Fibroblast of lung (primary cell): ENCODE data around the gene OR5D13. TPM values are rescaled to one million over a fixed set of nuclear protein-coding genes. Genes with fewer than 3 reads are reported as not detected.

Source experiments
- DNase-seq, 2 donors: peaks; one replicate each; pipeline versions ENCODE4 v3.0.0 to v3.0.0-alpha.2; 2010; ENCODE audit warnings: low read depth in 2 of 2
- H2AFZ ChIP-seq: 2 replicates; pipeline ENCODE4 v1.5.1; 2012; ENCODE audit warnings: low read length, control low read depth, inconsistent platforms
- H3K27ac ChIP-seq: 2 replicates; pipeline ENCODE4 v1.5.1; 2011; ENCODE audit warnings: low read length, control low read depth; ENCODE audit not compliant: insufficient read depth
- H3K27me3 ChIP-seq: 2 replicates; pipeline ENCODE4 v1.5.1; 2011; ENCODE audit warnings: mild to moderate bottlenecking, low read length; ENCODE audit not compliant: control insufficient read depth, insufficient read depth
- H3K36me3 ChIP-seq: 2 replicates; pipeline ENCODE4 v1.5.1; 2011; ENCODE audit warnings: low read length; ENCODE audit not compliant: control insufficient read depth, insufficient read depth
- H3K4me1 ChIP-seq: 2 replicates; pipeline ENCODE4 v1.5.1; 2011; ENCODE audit warnings: low read length; ENCODE audit not compliant: control insufficient read depth, insufficient read depth; ENCODE audit errors: extremely low read depth
- H3K4me2 ChIP-seq: 2 replicates; pipeline ENCODE4 v1.5.1; 2011; ENCODE audit warnings: low read length, control low read depth; ENCODE audit not compliant: insufficient read depth; ENCODE audit errors: extremely low read depth
- H3K4me3 ChIP-seq, 4 experiments: fragments of 200-600 bp in 1 of 4; sonication (generic) in 1 of 4; replicated peaks in 1 of 4; 2 replicates each; pipeline ENCODE4 v1.5.1; 2011 to 2016; ENCODE audit warnings: low read length in 4 of 4, low read depth in 3 of 4, mild to moderate bottlenecking in 3 of 4, control low read depth in 2 of 4, inconsistent platforms in 1 of 4, mixed read lengths in 1 of 4; ENCODE audit not compliant: insufficient read depth in 1 of 4; ENCODE audit errors: control extremely low read depth in 1 of 4
- H3K79me2 ChIP-seq: 2 replicates; pipeline ENCODE4 v1.5.1; 2012; ENCODE audit warnings: mild to moderate bottlenecking, low read length, inconsistent platforms; ENCODE audit not compliant: control insufficient read depth, insufficient read depth
- H3K9ac ChIP-seq: 2 replicates; pipeline ENCODE4 v1.5.1; 2011; ENCODE audit warnings: mild to moderate bottlenecking, low read length, control low read depth; ENCODE audit not compliant: insufficient read depth
- H3K9me3 ChIP-seq: 2 replicates; pipeline ENCODE4 v1.5.1; 2012; ENCODE audit warnings: low read depth, low read length; ENCODE audit not compliant: control insufficient read depth, insufficient read depth
- H4K20me1 ChIP-seq: 2 replicates; pipeline ENCODE4 v1.5.1; 2011; ENCODE audit warnings: low read length; ENCODE audit not compliant: control insufficient read depth, insufficient read depth; ENCODE audit errors: extremely low read depth
- CTCF ChIP-seq, 2 donors: IDR thresholded peaks in 1 of 2; conservative IDR thresholded peaks in 1 of 2; 1 replicate in 1 of 2; 2 replicates in 1 of 2; pipeline ENCODE4 v1.5.1; 2011 to 2012; ENCODE audit warnings: low read length in 2 of 2, control low read depth in 1 of 2, inconsistent platforms in 1 of 2, low read depth in 1 of 2, mild to moderate bottlenecking in 1 of 2
- EZH2 ChIP-seq: IDR thresholded peaks from 2 replicates; pipeline ENCODE4 v1.5.1; 2012; ENCODE audit warnings: low read length, control low read depth, mild to moderate bottlenecking; ENCODE audit errors: missing control alignments
- polyA plus RNA-seq, 2 donors: library from polyadenylated mRNA; depleted of rRNA in 1 of 2; stranded (reverse) in 1 of 2; unstranded in 1 of 2; fragments of >200 nt; gene quantifications; 2 replicates each; pipeline ENCODE4 v1.2.1, GENCODE V29; 2011 to 2012; ENCODE audit warnings: missing spikeins in 1 of 2
- total RNA-seq: library from RNA; depleted of rRNA; stranded (reverse); fragments of >200 nt; gene quantifications from 2 replicates; pipeline ENCODE4 v1.2.1, GENCODE V29; 2014

OR5D13 gene
- total and polyA plus RNA-seq, 2 donors (not counting 1 experiment from before 2014, with no cell fraction given): not detected

- no peaks in the 10 kb centered on the region for H3K36me3 ChIP-seq
- no peaks in the 10 kb centered on the region for H3K79me2 ChIP-seq
- H2AFZ ChIP-seq: no peak overlapping the region
- H4K20me1 ChIP-seq: no peaks in the 10 kb centered on the region
- no peak overlapping the region for H3K9ac ChIP-seq
- no peak overlapping the region for H3K27ac ChIP-seq
- no peaks in the 10 kb centered on the region for H3K9me3 ChIP-seq
- H3K27me3 ChIP-seq: no peaks in the 10 kb centered on the region
- no peak for DNase-seq
- H3K4me1 ChIP-seq: no peaks in the 10 kb centered on the region
- H3K4me3 ChIP-seq: no peak overlapping the region
- no peak overlapping the region for H3K4me2 ChIP-seq
- TF ChIP-seq CTCF (conservative IDR thresholded peaks at IDR 0.05 in 1 of 2, IDR thresholded peaks at IDR 0.05 in 1 of 2; ENCODE audit: low read depth in 1 of 2, low read length in 2 of 2): no peak
- TF ChIP-seq EZH2: no peak
Observed at GRCh38 chr11:55806248-55806647, 33.0 kb downstream of the OR5D13 start.

GRCh38 chr11:55811067-55811466, 37.8 kb downstream of the OR5D13 start, which contains the start of gene OR5L1:
Gene OR5L1, plus strand, starts transcription at chr11:55811367. Its CDS starts 100 bp downstream, at chr11:55811467.
- Histone ChIP-seq H3K27me3 (no peaks in the 10 kb centered on the region), H3K4me1 (no peaks in the 10 kb centered on the region), H3K9ac (no peak within 1 kb of the TSS), H3K9me3 (no peaks in the 10 kb centered on the region), H3K27ac (no peak within 1 kb of the TSS), H4K20me1 (no peaks in the 10 kb centered on the region), H3K4me2 (no peak within 1 kb of the TSS), H3K36me3 (no peaks in the 10 kb centered on the region), H2AFZ (no peak within 1 kb of the TSS), H3K4me3 (no peak within 1 kb of the TSS), H3K79me2 (no peaks in the 10 kb centered on the region)
- no peak for TF ChIP-seq CTCF (conservative IDR thresholded peaks at IDR 0.05 in 1 of 2, IDR thresholded peaks at IDR 0.05 in 1 of 2; ENCODE audit: low read depth in 1 of 2, low read length in 2 of 2)
- TF ChIP-seq EZH2: no peak
- no peak for DNase-seq

- Histone ChIP-seq H3K9me3 (no peaks in the 10 kb centered on the region), H3K27ac (no peak within 1 kb of the TSS), H3K4me1 (no peaks in the 10 kb centered on the region), H2AFZ (no peak within 1 kb of the TSS), H3K4me3 (no peak within 1 kb of the TSS), H3K9ac (no peak within 1 kb of the TSS), H3K4me2 (no peak within 1 kb of the TSS), H3K79me2 (no peaks in the 10 kb centered on the region), H4K20me1 (no peaks in the 10 kb centered on the region), H3K36me3 (no peaks in the 10 kb centered on the region), H3K27me3 (no peaks in the 10 kb centered on the region)
- TF ChIP-seq CTCF (conservative IDR thresholded peaks at IDR 0.05 in 1 of 2, IDR thresholded peaks at IDR 0.05 in 1 of 2; ENCODE audit: low read depth in 1 of 2, low read length in 2 of 2) (no peak), EZH2 (no peak)
- DNase-seq: no peak
Observed at GRCh38 chr11:55819330-55819729, 46.1 kb downstream of the OR5D13 start, which contains the start of gene OR5D18. Gene OR5D18, plus strand, starts transcription at chr11:55819630. Its CDS starts 0 bp downstream, at chr11:55819630.

Other genes with a start within 250 kb of the OR5D13 start
- gene OR4C15, start 219.0 kb upstream of the OR5D13 start, total RNA-seq: not detected in 2 replicates
- not detected in 2 replicates for gene OR4C15, start 219.0 kb upstream of the OR5D13 start, polyA plus RNA-seq
- not detected in 2 replicates for gene OR4C16, start 201.3 kb upstream of the OR5D13 start, total RNA-seq
- gene OR4C16, start 201.3 kb upstream of the OR5D13 start, polyA plus RNA-seq: not detected in 2 replicates
- not detected in 2 replicates for gene OR4C11, start 165.8 kb upstream of the OR5D13 start, total RNA-seq
- not detected in 2 replicates for gene OR4C11, start 165.8 kb upstream of the OR5D13 start, polyA plus RNA-seq
- not detected in 2 replicates for gene OR4P4, start 138.3 kb upstream of the OR5D13 start, total RNA-seq
- not detected in 2 replicates for gene OR4P4, start 138.3 kb upstream of the OR5D13 start, polyA plus RNA-seq
- not detected in 2 replicates for gene OR4S2, start 125.1 kb upstream of the OR5D13 start, total RNA-seq
- gene OR4S2, start 125.1 kb upstream of the OR5D13 start, polyA plus RNA-seq: not detected in 2 replicates
- not detected in 2 replicates for gene OR4C6, start 111.2 kb upstream of the OR5D13 start, total RNA-seq
- gene OR4C6, start 111.2 kb upstream of the OR5D13 start, polyA plus RNA-seq: not detected in 2 replicates
- gene OR5D14, start 22.1 kb downstream of the OR5D13 start, total RNA-seq: not detected in 2 replicates
- not detected in 2 replicates for gene OR5D14, start 22.1 kb downstream of the OR5D13 start, polyA plus RNA-seq
- not detected in 2 replicates for gene OR5L1, start 37.9 kb downstream of the OR5D13 start, total RNA-seq
- not detected in 2 replicates for gene OR5L1, start 37.9 kb downstream of the OR5D13 start, polyA plus RNA-seq
- gene OR5D18, start 46.2 kb downstream of the OR5D13 start, total RNA-seq: not detected in 2 replicates
- not detected in 2 replicates for gene OR5D18, start 46.2 kb downstream of the OR5D13 start, polyA plus RNA-seq
- not detected in 2 replicates for gene OR5L2, start 53.8 kb downstream of the OR5D13 start, total RNA-seq
- gene OR5L2, start 53.8 kb downstream of the OR5D13 start, polyA plus RNA-seq: not detected in 2 replicates
- gene OR5D16, start 65.3 kb downstream of the OR5D13 start, total RNA-seq: not detected in 2 replicates
- not detected in 2 replicates for gene OR5D16, start 65.3 kb downstream of the OR5D13 start, polyA plus RNA-seq
- not detected in 2 replicates for gene TRIM51, start 109.9 kb downstream of the OR5D13 start, total RNA-seq
- not detected in 2 replicates for gene TRIM51, start 109.9 kb downstream of the OR5D13 start, polyA plus RNA-seq
- not detected in 2 replicates for gene OR5W2, start 141.1 kb downstream of the OR5D13 start, total RNA-seq
- gene OR5W2, start 141.1 kb downstream of the OR5D13 start, polyA plus RNA-seq: not detected in 2 replicates
- not detected in 2 replicates for gene OR5I1, start 163.0 kb downstream of the OR5D13 start, total RNA-seq
- not detected in 2 replicates for gene OR5I1, start 163.0 kb downstream of the OR5D13 start, polyA plus RNA-seq
- gene OR10AG1, start 196.5 kb downstream of the OR5D13 start, total RNA-seq: not detected in 2 replicates
- gene OR10AG1, start 196.5 kb downstream of the OR5D13 start, polyA plus RNA-seq: not detected in 2 replicates
- gene OR5F1, start 221.2 kb downstream of the OR5D13 start, total RNA-seq: not detected in 2 replicates
- gene OR5F1, start 221.2 kb downstream of the OR5D13 start, polyA plus RNA-seq: not detected in 2 replicates